ENCODE results near the gene PPIL4.
"Not testable (repeated sequence)": the region's sequence is repeated elsewhere in the genome, so short reads cannot be mapped to it uniquely, and the experiment has no call there.

Gene PPIL4

DNA sequence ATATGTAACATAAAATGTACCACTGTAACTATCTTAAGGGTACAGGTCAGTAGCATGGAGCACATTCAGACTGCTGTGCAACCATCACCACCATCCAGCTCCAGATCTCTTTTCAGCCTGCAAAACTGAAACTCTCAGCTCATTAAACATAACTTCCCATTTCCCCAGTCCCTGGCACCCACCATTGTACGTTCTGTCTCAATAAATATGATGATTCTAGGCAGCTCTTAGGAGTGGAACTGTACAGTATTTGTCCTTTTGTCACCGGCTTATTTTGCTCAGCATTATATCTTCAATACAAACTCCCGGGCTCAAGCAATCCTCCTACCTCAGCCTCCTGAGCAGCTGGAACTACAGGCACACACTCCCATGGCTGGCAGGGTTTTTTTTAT lies 62.5 kb downstream of the PPIL4 start:
- no peak for DNase-seq

DNA sequence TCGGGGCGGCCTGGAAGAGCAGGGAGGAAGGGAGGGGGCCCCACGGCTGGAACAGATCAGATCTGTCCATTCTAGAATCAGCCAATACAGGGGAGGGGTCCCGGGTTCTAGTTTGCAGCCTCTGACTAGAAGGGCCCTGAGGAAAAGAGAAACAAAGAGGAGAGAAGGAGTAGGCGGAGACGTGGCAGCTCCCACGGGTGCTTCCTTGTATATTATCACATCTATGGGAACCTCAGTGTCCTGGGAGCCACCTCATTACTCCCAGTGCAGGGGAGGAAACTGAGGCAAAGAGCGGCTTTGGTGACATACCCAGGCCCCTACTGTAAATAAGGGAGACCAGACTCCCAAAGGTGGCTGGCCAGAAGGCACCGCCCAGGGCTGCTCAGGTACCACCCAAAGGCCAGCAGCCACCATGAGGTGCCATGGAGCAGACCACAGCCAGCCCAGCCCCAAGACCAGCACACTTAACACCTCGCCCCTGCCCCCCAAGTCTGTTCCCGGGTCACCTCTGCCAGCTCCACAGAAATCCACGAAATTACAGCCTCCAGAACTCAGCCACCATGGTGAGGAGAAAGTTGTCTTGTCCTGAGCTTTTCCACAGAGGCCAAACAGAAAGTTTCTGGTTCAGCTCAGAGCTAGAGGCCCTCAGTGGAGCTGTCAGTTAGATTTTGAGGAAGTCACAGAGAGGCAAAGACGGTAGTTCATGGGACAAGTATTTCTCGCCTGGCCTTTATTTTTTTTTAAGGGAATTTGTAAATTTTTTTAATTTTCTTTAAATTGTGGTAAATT lies 63.1 kb downstream of the PPIL4 start:
- DNase-seq, result no peak

DNA sequence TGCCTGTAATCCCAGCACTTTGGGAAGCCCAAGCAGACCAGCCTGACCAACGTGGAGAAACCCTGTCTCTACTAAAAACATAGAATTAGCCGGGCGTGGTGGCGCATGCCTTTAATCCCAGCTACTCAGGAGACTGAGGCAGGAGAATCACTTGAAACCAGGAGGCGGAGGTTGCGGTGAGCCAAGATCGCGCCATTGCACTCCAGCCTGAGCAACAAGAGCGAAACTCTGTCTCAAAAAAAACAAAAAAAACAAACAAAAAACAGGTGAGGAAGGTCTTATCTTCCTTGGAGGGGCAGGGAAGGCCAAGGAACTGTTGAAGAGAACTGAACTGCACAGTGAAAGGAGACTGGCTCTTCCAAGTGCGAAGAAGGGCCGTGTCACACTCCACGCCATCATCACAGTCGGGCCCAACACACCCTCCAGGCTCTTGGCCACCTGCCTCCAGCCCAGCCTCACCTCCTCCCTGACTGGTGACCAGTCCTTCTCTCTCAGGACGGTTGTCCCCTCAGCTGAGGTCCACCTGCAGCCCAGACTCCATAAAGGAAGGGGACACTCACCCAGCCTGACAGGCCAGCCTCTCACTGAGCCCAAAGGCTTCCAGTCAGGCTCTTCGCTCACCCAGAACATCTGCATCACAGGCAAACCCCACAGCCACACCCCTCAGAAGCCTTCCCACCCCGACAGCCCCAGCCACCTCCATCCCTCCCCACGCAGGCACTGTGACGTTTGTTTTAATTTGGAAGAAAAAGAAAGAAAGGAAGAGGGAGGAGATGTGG lies 65.2 kb downstream of the PPIL4 start:
- no peak for DNase-seq

DNA sequence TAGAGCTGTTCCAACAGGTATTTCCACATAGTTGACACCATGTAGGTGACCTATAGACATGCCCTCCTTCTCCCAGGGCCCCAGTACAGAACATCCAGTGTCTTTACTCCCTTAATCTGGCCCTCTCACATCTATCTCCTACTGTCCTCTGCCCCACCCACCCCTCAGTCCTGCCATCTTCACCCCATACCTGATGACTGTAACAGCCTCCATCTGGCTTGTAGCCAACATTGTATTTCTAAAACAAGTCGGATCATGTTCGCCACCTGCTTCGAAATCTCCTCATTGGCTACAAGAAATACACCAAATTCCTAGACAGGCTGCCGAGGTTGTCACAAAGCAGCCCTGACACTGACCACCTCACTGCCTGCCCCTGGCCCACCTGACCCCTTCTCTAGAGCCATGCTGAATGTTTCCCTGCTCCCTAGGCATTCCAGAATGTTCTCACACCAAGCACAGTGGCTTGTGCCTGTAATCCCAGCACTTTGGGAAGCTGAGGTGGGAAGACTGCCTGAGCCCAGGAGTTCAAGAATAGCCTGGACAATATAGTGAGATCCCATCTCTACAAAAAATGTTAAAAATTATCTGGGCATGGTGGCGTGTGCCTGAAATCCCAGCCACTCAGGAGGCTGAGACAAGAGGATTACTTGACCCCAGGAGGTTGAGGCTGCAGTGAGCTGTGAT lies 67.1 kb downstream of the PPIL4 start:
- DNase-seq, result no peak

DNA sequence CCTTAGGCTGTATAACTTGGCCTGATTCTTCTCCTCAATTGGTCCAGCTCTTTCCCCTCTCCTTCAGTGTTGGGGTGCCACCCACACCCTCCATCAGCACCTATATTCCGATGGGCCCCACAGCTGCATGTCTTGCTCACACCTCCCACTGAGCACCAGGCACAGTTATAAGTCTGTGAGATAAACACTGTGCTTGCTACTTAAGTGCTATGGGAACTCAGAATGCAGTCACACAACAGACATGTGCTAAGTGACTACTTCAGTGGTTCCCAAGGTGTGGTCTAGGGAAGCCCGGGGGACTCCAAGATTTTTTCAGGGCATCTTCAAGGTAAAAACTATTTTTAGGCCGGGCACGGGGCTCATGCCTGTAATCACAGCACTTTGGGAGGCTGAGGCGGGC lies 68.3 kb downstream of the PPIL4 start:
- no peak for DNase-seq

DNA sequence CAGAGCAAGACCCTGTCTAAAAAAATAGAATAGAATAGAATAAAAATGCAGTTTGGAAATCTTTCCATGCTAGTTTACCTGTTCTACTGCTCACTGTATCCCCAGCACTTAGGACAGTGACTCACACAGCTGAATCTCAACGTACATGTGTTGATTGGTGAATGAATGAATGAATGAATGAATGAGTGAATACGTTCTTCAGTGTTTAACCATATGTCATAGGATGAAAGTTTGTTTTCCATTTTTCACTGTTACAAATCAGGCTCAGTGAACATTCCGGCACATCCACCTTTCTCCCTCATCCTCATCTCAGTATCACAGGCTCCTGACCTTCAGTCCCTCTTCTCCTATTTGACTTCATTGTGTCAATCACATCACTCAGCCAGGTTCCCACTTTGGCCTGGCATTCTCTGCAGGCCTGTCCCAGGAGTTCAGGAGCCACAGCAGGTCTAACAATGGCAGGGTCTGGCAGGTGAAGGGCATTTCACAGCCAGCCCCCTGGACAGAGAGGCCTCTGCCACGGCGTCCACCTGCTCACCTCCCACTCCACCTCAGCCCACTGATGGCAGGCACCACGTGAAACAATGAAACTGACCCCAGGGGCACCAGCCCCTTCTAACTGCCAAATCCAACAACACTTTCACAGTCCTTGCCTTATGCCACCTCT lies 68.9 kb downstream of the PPIL4 start:
- DNase-seq, result no peak

DNA sequence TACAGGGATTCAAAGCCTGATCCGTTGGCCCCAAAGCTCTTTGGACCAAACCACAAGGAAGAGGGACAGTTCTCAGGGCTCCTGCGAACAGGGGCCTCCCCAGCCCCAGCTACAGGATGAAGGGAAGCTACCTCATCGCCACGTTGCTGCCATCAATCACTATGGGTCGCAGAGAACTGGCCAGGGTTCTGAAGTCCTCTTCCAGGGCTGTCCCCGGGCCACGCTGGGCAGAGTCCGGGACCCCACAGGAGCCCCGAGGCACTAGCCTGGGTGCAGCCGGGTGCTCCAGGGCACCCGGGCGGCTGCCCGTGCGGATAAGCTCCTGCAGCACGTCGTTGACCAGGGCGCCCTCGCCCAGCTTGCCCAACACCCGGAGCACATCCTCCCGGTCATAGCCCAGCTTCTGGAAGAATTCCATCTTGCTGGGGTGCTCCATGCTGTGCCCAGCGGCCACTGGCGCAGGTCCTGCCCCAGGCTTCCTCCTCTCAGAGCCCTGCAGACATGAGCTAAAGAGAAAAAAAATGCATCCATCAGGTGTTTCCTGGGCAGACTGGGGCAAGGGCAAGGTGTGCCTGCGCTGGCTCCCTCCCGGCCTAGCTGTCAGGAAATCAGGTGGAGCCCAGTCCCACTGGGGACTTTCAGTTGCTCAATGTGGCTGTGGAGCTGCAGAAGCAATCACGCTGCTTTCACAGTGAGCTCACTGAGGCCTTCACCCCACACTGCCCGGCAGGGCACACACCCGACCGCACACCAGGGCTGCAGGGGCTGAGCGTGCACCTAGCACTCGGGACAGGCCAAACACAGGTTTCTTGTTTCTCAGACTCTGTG lies 71.5 kb downstream of the PPIL4 start:
- no peak for DNase-seq

DNA sequence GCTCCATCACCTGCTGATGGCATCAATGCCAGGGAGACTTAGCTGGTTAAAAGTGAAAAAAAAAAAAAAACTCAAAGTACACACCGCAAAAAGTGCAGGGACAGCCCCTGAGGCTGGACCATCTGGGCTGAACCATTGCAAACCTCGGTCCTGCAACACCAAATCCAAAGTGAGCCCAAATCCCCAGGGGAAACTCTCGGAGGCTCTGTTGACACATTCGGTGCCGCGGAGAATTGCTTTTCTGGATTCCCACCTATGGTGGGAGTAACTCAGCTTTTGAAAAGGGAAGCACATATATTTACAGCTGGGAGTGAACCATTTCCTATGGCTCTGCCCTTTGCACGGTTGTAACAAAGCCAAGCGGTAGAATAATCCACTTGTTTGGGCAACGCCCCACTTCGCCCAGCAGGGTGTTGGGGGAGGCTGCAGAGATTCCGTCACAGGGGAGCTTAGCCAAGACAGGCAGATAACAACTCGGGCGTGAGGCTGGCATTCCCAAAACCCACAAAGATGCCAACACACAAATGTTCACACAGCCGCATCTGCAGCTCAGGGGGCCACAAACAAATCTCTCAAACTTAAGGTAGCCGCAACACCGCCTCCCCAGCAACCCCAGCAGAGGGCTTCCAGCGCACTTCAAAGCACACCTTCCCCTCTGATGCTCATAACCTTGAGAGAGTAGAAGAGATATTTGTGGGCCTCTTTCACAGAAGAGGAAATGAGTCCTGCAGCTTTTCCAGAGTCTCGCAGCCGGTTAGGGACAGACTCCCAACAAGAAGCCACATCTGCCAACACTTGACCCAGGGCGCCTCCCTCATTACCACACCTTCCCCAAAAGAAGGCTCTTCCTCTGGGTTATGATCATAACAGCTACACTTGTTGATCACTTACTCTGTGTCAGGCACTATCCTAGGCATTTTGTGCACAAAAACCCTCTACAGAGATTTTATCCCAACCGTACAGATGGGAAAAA lies 72.5 kb downstream of the PPIL4 start:
- no peak for DNase-seq

DNA sequence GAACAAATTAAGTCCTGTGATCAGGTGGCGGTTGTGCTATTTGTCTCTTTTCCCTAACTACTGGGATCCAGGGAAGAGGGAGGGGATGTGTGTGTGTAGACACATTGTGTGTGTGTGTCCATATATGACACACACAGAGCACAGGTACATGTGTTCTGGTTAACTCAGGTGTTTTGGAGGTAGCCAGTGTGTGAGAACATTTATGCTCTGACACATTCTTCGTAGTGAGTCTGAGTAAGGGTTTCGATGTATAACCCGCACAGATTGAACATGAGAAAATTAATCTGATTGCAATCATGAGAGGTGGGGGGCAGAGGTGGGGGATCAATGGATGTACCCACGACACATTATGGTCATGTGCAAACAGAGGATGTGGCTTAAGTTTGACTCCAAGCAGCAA lies 73.6 kb downstream of the PPIL4 start:
- no peak for DNase-seq

DNA sequence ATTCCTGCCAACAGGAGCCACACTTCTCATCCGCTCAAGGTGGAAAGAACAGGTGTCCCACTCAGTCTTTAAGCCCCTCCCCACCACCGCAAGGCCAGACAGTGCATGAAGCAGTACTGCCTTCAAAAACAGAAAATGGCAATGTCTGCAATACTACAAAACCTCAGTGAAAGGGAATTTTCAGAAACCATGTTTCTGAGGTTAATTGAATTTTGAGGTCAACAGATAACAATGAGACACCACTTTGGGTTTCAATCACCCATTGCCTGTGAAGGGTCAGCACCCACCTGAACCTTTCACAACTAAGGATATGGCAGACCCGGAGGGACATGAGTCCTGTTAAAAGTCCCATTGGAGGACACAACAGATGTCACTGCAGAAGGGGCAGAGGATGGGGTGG lies 74.0 kb downstream of the PPIL4 start:
- no peak for DNase-seq

DNA sequence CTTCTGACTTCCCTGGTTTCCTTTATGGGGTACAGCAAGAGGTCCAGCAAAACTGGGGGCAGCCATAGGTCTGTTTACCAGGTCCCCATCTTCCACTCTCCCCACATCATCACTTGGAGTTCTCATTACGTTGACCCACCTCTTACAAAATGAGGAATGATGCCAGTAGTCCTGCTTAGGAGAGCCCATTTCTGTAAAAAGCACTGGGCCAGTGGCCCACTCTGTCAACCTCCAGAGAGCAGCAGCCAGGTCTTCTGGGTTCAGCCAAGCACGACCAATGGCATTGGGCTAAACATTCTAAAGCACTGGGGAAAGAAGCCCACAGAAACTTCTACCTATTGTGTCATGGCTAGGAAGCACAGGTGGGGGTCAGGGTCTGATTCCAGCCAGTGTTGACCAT lies 74.9 kb downstream of the PPIL4 start:
- no peak for DNase-seq

DNA sequence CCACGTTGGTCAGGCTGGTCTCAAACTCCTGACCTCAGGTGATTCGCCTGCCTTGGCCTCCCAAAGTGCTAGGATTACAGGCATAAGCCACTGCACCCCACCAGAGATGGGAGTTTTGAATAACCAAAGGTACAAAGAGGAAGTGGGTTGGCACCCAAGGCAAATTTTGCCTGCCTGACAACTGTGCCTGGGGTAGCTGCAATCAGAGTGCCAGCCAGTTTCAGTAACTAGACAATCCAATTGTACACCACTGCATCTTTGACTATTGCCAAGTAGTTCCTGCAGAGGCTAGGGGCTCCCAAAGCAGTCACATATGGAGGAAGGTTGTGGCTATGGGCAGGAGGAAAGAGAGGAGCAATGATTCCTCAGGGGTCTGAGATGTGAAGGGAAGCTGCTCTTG lies 77.7 kb downstream of the PPIL4 start:
- no peak for DNase-seq

DNA sequence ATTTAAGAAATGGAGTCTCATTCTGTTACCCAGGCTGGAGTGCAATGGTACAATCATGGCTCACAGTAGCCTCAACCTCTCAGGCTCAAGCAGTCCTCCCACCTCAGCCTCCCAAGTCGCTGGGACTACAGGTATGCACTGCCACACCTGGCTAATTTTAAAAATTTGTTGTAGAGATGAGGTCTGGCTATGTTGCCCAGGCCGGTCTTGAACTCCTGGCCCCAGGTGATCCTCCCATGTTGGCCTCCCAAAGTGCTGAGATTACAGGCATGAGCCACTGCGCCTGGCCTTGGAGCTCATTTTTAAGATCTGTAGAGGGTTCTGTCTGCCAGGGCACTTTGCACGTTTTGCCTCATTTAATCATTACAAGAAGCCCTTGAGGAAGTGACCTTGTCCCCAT lies 78.6 kb downstream of the PPIL4 start:
- no peak for DNase-seq

DNA sequence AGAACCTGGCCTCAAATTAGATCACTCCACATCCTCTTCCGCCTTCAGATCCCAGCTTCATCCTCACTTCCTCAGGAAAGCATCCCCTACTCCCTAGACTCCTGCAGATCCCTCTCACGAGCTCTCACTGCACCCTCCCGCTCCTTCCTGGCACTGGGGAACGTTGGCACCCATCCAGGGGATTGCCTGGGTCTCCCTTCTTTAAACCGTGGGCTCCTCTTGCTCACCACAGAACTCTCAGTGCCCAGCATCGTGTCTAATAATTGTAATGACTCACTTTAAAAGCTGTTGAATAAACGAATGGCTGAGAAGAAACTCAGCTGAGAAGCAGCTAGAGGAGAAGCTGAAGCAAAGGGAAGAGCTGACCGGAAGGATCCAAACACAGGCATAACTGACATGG lies 81.4 kb downstream of the PPIL4 start:
- DNase-seq, result no peak

DNA sequence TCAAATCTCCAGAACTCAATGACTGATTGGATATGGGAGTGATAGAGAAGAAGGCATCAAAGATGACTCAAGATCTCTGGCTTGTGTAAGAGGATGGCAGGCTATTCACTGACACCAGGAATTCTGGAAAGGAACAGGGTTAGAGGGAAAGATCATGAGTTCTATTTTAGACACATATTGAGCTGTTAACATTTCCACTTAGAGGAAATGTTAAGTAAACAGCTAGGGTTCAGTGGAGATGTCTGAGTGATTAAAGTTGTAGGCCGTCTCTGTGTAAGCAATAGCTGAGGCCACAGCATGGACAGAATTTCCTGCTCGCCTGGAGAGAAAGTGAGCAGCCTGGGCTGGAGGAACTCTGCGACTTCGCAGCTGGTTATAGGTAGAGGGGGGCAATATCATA lies 82.1 kb downstream of the PPIL4 start:
- no peak for DNase-seq

DNA sequence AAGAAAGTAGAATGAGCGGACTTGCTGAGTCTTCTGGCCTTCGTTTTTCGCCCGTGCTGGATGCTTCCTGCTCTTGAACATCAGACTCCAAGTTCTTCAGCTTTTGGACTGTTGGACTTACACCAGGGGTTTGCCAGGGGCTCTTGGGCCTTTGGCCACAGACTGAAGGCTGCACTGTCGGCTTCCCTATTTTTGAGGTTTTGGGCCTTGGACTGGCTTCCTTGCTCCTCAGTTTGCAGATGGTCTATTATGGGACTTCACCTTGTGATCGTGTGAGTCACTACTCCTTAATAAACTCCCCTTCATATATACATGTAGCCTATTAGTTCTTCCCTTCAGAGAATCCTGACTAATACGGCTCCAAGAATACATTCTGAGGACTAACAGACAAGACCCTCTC lies 83.1 kb downstream of the PPIL4 start:
- DNase-seq, result not testable (repeated sequence)

DNA sequence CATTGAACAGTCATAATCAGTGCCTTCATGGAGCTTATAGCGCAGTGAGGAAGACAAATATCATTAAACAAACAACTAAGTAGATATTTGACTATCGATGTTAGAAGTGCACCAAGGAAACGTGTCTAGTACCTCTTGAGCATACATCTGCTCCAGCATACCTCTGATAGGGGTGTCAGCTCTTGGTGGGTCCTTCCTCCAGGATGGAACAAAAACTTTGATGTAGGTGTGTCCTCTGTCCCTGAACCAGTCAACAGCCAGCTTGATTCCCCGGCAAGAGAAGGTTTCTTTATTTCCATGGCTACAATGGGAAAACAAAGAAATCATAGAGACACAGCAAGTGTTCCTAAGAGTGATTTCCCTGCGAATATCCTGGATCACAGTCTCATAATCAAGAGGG lies 84.2 kb downstream of the PPIL4 start:
- DNase-seq, result no peak

DNA sequence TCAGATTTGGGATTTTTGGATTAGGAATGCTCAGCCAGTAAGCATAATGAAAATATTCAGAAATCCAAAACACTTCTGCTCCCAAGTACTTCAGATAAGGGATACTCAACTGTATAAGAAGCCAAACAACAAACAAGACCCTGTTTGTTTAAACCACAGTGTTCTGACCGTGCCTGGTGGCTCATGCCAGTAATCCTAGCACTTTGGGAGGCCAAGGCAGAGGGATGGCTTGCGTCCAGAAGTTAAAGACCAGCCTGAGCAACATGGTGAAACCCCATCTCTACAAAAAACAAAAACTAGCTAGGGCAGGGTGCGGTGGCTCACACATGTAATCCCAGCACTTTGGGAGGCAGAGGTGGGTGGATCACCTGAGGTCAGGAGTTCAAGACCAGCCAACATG lies 85.6 kb downstream of the PPIL4 start:
- not testable (repeated sequence) for DNase-seq

DNA sequence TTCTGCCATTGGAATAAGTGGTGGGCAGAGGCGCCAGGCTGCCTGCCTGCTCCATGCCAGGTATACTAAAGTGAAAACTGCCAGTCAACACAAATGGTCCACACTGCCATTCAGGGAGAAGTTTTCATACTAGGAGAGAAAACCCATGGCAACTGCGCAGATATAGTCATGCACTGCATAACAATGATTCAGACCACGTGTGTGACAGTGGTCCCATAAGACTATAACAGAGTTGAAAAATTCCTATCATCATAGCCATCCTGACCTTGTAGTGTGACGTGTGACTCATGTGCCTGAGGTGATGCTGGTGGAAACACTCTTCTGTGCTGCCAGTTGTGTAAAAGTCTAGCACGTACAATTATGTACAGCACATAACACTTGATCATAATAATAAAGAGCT lies 86.1 kb downstream of the PPIL4 start:
- DNase-seq, result no peak

DNA sequence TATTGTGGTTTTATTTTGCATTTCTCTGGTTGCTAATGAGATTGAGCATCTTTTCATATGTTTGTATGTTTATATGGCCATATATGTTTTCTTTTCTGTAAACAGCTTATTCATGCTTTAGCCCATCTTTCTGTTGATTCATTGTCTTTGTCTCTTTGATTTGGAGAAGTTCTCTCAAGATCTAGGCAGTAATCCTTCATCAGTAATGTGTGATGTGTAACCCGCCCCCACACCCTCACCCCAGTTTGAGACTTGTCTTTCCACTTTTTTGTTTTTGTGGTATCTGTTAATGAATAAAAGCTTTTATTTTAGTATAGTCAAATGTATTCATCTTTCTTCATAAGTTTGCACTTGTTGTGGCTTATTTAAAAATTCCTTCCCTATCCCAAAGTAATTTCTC lies 87.0 kb downstream of the PPIL4 start:
- DNase-seq, result no peak

DNA sequence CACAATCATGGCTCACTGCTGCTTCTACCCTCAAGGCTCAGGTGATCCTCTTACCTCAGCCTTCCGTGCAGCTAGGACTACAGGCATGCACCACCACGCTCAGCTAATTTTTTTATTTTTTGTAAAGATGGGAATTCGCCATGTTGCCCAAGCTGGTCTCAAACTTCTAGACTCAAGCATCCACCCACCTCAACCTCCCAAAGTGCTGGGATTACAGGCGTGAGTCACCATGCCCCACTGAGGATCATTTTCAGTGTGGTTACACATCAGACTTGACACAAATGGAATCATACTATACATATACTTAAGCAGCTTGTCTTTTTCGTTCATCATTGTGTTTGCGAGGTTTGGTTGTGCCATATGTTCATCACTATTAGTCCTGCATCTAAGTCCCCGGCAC lies 87.6 kb downstream of the PPIL4 start:
- no peak for DNase-seq

All from NCI-H526 treated with DMSO at 0.1 percent for 48 hours (cell line).